GM23338 (cell line): ENCODE measurements around the gene ZNF552. TPM values are rescaled to one million over a fixed set of nuclear protein-coding genes. Genes with fewer than 3 reads are reported as not detected.

ENCODE experiments used
- polyA plus RNA-seq: library from polyadenylated mRNA; unstranded; fragments of >200 nt; fragmentation: Nextera tagmentation; extraction: Ambion mirVana; gene quantifications from 2 replicates; pipeline ENCODE4 v1.2.1, GENCODE V29; 2016
- total RNA-seq: library from RNA; depleted of rRNA; stranded (reverse); fragments of >200 nt; shearing (Covaris generic); gene quantifications from 2 replicates; pipeline ENCODE4 v1.2.3, GENCODE V29; 2014; rRNA removed

Gene ZNF552
- total and polyA plus RNA-seq, 2 experiments from 2014 or later = 11.7 to 15.7 TPM

Other genes with a start within 250 kb of the ZNF552 start
- 8.6 and 11.9 TPM in 2 replicates for gene ZNF416, start 236.0 kb downstream of the ZNF552 start, total RNA-seq
- 3.3 and 4.3 TPM in 2 replicates for gene ZNF416, start 236.0 kb downstream of the ZNF552 start, polyA plus RNA-seq
- gene ZIK1, start 230.8 kb downstream of the ZNF552 start, total RNA-seq = 33.9 and 40.5 TPM in 2 replicates
- gene ZIK1, start 230.8 kb downstream of the ZNF552 start, polyA plus RNA-seq = 7.7 and 10.3 TPM in 2 replicates
- 8.4 and 11.2 TPM in 2 replicates for gene ZNF530, start 215.0 kb downstream of the ZNF552 start, total RNA-seq
- 3.3 and 4.4 TPM in 2 replicates for gene ZNF530, start 215.0 kb downstream of the ZNF552 start, polyA plus RNA-seq
- gene ZNF134, start 200.7 kb downstream of the ZNF552 start, total RNA-seq = 55.7 and 79.6 TPM in 2 replicates
- gene ZNF134, start 200.7 kb downstream of the ZNF552 start, polyA plus RNA-seq = 13.1 and 14.6 TPM in 2 replicates
- 13.8 and 14.2 TPM in 2 replicates for gene ZNF211, start 181.7 kb downstream of the ZNF552 start, total RNA-seq
- gene ZNF211, start 181.7 kb downstream of the ZNF552 start, polyA plus RNA-seq = 5.3 and 9.7 TPM in 2 replicates
- not detected in 2 replicates for gene ZSCAN4, start 146.0 kb downstream of the ZNF552 start, total RNA-seq
- not detected in 2 replicates for gene ZSCAN4, start 146.0 kb downstream of the ZNF552 start, polyA plus RNA-seq
- gene ZNF551, start 132.9 kb downstream of the ZNF552 start, total RNA-seq = 45.7 and 51.4 TPM in 2 replicates
- 7.8 and 8.2 TPM in 2 replicates for gene ZNF551, start 132.9 kb downstream of the ZNF552 start, polyA plus RNA-seq
- 7.3 and 10.1 TPM in 2 replicates for gene ZNF154, start 105.7 kb downstream of the ZNF552 start, total RNA-seq
- gene ZNF154, start 105.7 kb downstream of the ZNF552 start, polyA plus RNA-seq = 4.4 and 5.1 TPM in 2 replicates
- 6.6 and 6.7 TPM in 2 replicates for gene ZNF671, start 87.3 kb downstream of the ZNF552 start, total RNA-seq
- gene ZNF671, start 87.3 kb downstream of the ZNF552 start, polyA plus RNA-seq = 2.9 and 3.3 TPM in 2 replicates
- gene ZNF776, start 68.1 kb downstream of the ZNF552 start, total RNA-seq = 19.4 and 22.6 TPM in 2 replicates
- 4.7 and 5.9 TPM in 2 replicates for gene ZNF776, start 68.1 kb downstream of the ZNF552 start, polyA plus RNA-seq
- 12.5 and 16.9 TPM in 2 replicates for gene ZNF586, start 45.2 kb downstream of the ZNF552 start, total RNA-seq
- 5.2 and 7.2 TPM in 2 replicates for gene ZNF586, start 45.2 kb downstream of the ZNF552 start, polyA plus RNA-seq
- gene ZNF587B, start 15.4 kb upstream of the ZNF552 start, total RNA-seq = 62.0 and 69.9 TPM in 2 replicates
- gene ZNF587B, start 15.4 kb upstream of the ZNF552 start, polyA plus RNA-seq = 13.7 and 16.6 TPM in 2 replicates
- gene ZNF587, start 34.9 kb upstream of the ZNF552 start, total RNA-seq = 31.8 and 38.7 TPM in 2 replicates
- gene ZNF587, start 34.9 kb upstream of the ZNF552 start, polyA plus RNA-seq = 12.8 and 13.6 TPM in 2 replicates
- gene ZNF814, start 74.1 kb upstream of the ZNF552 start, total RNA-seq = 75.1 and 80.4 TPM in 2 replicates
- 86.9 and 89.5 TPM in 2 replicates for gene ZNF814, start 74.1 kb upstream of the ZNF552 start, polyA plus RNA-seq
- 16.0 and 19.4 TPM in 2 replicates for gene ZNF417, start 101.7 kb upstream of the ZNF552 start, total RNA-seq
- gene ZNF417, start 101.7 kb upstream of the ZNF552 start, polyA plus RNA-seq = 4.7 and 6.0 TPM in 2 replicates
- gene ZNF418, start 120.5 kb upstream of the ZNF552 start, total RNA-seq = 13.4 and 14.4 TPM in 2 replicates
- gene ZNF418, start 120.5 kb upstream of the ZNF552 start, polyA plus RNA-seq = 7.3 and 11.1 TPM in 2 replicates
- 16.2 and 20.4 TPM in 2 replicates for gene ZNF256, start 132.8 kb upstream of the ZNF552 start, total RNA-seq
- 5.8 and 8.8 TPM in 2 replicates for gene ZNF256, start 132.8 kb upstream of the ZNF552 start, polyA plus RNA-seq
- not detected in 2 replicates for gene C19orf18, start 159.6 kb upstream of the ZNF552 start, total RNA-seq
- gene C19orf18, start 159.6 kb upstream of the ZNF552 start, polyA plus RNA-seq = 0.66 and 1.0 TPM in 2 replicates
- 54.4 and 55.6 TPM in 2 replicates for gene ZNF606, start 187.9 kb upstream of the ZNF552 start, total RNA-seq
- 11.4 and 13.6 TPM in 2 replicates for gene ZNF606, start 187.9 kb upstream of the ZNF552 start, polyA plus RNA-seq
- 0.93 and 1.5 TPM in 2 replicates for gene ZSCAN1, start 219.1 kb upstream of the ZNF552 start, total RNA-seq
- 3.9 and 4.9 TPM in 2 replicates for gene ZSCAN1, start 219.1 kb upstream of the ZNF552 start, polyA plus RNA-seq
- 9.8 and 10.3 TPM in 2 replicates for gene ZNF135, start 244.4 kb upstream of the ZNF552 start, total RNA-seq
- 2.8 and 4.8 TPM in 2 replicates for gene ZNF135, start 244.4 kb upstream of the ZNF552 start, polyA plus RNA-seq